ENCODE measurements around the gene UBE3C.

Gene UBE3C

GRCh38 chr7:157193274-157193673 lies 54.5 kb downstream of the UBE3C start:
- Histone ChIP-seq H3K4me1 (no peaks in the 10 kb centered on the region), H3K4me2 (ENCODE audit: low read length) (no peak overlapping the region), H3K36me3 (ENCODE audit: control insufficient read depth, insufficient read depth, low read length) (no peaks in the 10 kb centered on the region), H3K4me3 (ENCODE audit: low read depth, low read length) (no peak overlapping the region), H3K9ac (no peak overlapping the region), H3K27ac (no peak overlapping the region), H3K27me3 (ENCODE audit: control insufficient read depth, insufficient read depth, low read length) (no peaks in the 10 kb centered on the region), H3K79me2 (peaks cover 5% of the 10 kb centered on the region), H3K9me3 (ENCODE audit: control insufficient read depth, low read length) (no peaks in the 10 kb centered on the region), H2AFZ (no peak overlapping the region)
- TF ChIP-seq, protein P1, sequence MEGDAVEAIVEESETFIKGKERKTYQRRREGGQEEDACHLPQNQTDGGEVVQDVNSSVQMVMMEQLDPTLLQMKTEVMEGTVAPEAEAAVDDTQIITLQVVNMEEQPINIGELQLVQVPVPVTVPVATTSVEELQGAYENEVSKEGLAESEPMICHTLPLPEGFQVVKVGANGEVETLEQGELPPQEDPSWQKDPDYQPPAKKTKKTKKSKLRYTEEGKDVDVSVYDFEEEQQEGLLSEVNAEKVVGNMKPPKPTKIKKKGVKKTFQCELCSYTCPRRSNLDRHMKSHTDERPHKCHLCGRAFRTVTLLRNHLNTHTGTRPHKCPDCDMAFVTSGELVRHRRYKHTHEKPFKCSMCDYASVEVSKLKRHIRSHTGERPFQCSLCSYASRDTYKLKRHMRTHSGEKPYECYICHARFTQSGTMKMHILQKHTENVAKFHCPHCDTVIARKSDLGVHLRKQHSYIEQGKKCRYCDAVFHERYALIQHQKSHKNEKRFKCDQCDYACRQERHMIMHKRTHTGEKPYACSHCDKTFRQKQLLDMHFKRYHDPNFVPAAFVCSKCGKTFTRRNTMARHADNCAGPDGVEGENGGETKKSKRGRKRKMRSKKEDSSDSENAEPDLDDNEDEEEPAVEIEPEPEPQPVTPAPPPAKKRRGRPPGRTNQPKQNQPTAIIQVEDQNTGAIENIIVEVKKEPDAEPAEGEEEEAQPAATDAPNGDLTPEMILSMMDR (IDR thresholded peaks at IDR 0.05) = no peak

DNA sequence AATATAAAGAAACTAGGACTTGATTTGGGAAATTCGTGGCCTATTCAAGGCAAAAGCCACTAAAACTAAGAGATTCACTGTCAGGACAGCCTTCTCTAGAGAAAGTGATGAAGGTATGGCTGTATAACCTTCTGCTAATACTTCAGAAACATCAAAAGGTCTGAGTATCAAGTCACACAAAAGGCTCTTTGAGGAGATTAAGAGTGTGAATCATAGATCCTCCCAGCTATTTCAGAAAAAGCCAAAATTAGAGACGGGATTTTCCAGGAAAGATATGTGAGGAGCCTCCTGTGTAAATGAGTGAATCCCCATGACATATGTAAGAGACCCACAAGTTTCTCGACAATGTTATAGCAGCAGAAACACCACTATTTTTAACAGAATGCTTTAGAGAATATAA lies 56.2 kb downstream of the UBE3C start:
- H3K4me3 ChIP-seq (ENCODE audit: low read depth, low read length) = no peak overlapping the region
- H2AFZ ChIP-seq = no peak overlapping the region
- TF ChIP-seq, protein P1 (IDR thresholded peaks at IDR 0.05) = no peak
- peaks cover 5% of the 10 kb centered on the region for H3K79me2 ChIP-seq
- H3K9me3 ChIP-seq (ENCODE audit: control insufficient read depth, low read length) = no peaks in the 10 kb centered on the region
- H3K36me3 ChIP-seq (ENCODE audit: control insufficient read depth, insufficient read depth, low read length) = no peaks in the 10 kb centered on the region
- H3K4me1 ChIP-seq = no peaks in the 10 kb centered on the region
- no peak overlapping the region for H3K27ac ChIP-seq
- H3K27me3 ChIP-seq (ENCODE audit: control insufficient read depth, insufficient read depth, low read length) = no peaks in the 10 kb centered on the region
- no peak overlapping the region for H3K9ac ChIP-seq
- H3K4me2 ChIP-seq (ENCODE audit: low read length) = no peak overlapping the region

GRCh38 chr7:157195868-157196267 lies 57.1 kb downstream of the UBE3C start:
- no peak overlapping the region for H3K27ac ChIP-seq
- peaks cover 5% of the 10 kb centered on the region for H3K79me2 ChIP-seq
- H3K9me3 ChIP-seq (ENCODE audit: control insufficient read depth, low read length) = no peaks in the 10 kb centered on the region
- H3K4me1 ChIP-seq = no peaks in the 10 kb centered on the region
- H3K9ac ChIP-seq = no peak overlapping the region
- no peaks in the 10 kb centered on the region for H3K27me3 ChIP-seq (ENCODE audit: control insufficient read depth, insufficient read depth, low read length)
- no peak overlapping the region for H2AFZ ChIP-seq
- H3K4me2 ChIP-seq (ENCODE audit: low read length) = no peak overlapping the region
- no peaks in the 10 kb centered on the region for H3K36me3 ChIP-seq (ENCODE audit: control insufficient read depth, insufficient read depth, low read length)
- TF ChIP-seq, protein P1 (IDR thresholded peaks at IDR 0.05) = no peak
- no peak overlapping the region for H3K4me3 ChIP-seq (ENCODE audit: low read depth, low read length)

DNA sequence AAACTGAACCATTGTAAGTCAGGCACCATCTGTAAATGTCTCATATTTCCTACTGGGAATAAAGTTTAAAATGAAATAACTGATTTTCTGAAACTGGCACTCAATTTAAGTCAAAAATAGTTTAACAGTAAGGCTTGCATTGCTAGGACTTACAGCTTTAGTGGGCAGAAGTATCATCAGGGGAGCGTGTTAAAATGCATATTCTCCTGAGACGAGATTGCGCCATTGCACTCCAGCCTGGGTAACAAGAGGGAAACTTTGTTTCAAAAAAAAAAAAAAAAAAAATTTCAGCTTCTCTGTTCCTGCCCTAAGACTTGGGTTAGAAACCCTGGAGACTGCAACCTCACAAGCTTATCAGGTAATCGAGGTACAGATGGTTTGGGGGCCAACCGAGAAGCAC lies 65.4 kb downstream of the UBE3C start:
- H3K27ac ChIP-seq = no peak overlapping the region
- H3K4me2 ChIP-seq (ENCODE audit: low read length) = no peak overlapping the region
- no peaks in the 10 kb centered on the region for H3K4me1 ChIP-seq
- H2AFZ ChIP-seq = no peak overlapping the region
- TF ChIP-seq, protein P1 (IDR thresholded peaks at IDR 0.05) = no peak
- H3K36me3 ChIP-seq (ENCODE audit: control insufficient read depth, insufficient read depth, low read length) = no peaks in the 10 kb centered on the region
- H3K9me3 ChIP-seq (ENCODE audit: control insufficient read depth, low read length) = no peaks in the 10 kb centered on the region
- H3K79me2 ChIP-seq = no peaks in the 10 kb centered on the region
- H3K27me3 ChIP-seq (ENCODE audit: control insufficient read depth, insufficient read depth, low read length) = no peaks in the 10 kb centered on the region
- H3K4me3 ChIP-seq (ENCODE audit: low read depth, low read length) = no peak overlapping the region
- H3K9ac ChIP-seq = no peak overlapping the region

DNA sequence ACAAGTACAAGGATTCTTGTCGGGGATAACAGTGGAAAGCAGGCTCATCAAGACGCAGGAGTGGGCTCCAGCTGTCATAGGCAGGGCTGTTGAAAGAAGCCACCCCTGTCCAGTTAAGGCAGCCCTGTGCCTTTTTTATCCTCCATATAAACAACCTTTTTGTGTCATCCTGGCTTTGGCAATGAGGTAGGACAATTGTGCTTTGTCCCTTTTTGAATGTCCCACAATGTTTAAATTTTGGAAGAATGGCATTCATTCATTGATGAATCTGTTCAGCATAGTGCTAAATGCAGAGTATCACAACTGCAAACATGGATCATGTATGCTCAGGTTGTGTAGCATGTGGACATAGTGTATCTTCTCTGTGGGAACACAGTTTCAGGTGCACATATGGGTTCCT lies 66.7 kb downstream of the UBE3C start:
- H2AFZ ChIP-seq = no peak overlapping the region
- no peak overlapping the region for H3K4me3 ChIP-seq (ENCODE audit: low read depth, low read length)
- H3K9ac ChIP-seq = no peak overlapping the region
- no peaks in the 10 kb centered on the region for H3K27me3 ChIP-seq (ENCODE audit: control insufficient read depth, insufficient read depth, low read length)
- TF ChIP-seq, protein P1 (IDR thresholded peaks at IDR 0.05) = no peak
- no peaks in the 10 kb centered on the region for H3K9me3 ChIP-seq (ENCODE audit: control insufficient read depth, low read length)
- no peaks in the 10 kb centered on the region for H3K36me3 ChIP-seq (ENCODE audit: control insufficient read depth, insufficient read depth, low read length)
- H3K27ac ChIP-seq = no peak overlapping the region
- H3K4me2 ChIP-seq (ENCODE audit: low read length) = no peak overlapping the region
- no peaks in the 10 kb centered on the region for H3K79me2 ChIP-seq
- H3K4me1 ChIP-seq = no peaks in the 10 kb centered on the region

Measured in parathyroid adenoma (tissue), 2 donors.